ENCODE data around the gene S100A3.

GRCh38 chr1:153560771-153561465, 11.9 kb upstream of the S100A3 start:
- TF ChIP-seq, protein P1, sequence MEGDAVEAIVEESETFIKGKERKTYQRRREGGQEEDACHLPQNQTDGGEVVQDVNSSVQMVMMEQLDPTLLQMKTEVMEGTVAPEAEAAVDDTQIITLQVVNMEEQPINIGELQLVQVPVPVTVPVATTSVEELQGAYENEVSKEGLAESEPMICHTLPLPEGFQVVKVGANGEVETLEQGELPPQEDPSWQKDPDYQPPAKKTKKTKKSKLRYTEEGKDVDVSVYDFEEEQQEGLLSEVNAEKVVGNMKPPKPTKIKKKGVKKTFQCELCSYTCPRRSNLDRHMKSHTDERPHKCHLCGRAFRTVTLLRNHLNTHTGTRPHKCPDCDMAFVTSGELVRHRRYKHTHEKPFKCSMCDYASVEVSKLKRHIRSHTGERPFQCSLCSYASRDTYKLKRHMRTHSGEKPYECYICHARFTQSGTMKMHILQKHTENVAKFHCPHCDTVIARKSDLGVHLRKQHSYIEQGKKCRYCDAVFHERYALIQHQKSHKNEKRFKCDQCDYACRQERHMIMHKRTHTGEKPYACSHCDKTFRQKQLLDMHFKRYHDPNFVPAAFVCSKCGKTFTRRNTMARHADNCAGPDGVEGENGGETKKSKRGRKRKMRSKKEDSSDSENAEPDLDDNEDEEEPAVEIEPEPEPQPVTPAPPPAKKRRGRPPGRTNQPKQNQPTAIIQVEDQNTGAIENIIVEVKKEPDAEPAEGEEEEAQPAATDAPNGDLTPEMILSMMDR (IDR thresholded peaks at IDR 0.05): no peak
- TF ChIP-seq POLR2A (IDR thresholded peaks at IDR 0.05): no peak
